Tibial artery (tissue), 4 donors: ENCODE results near the gene ERGIC2.

Experiments used
- DNase-seq, 2 donors: peaks; one replicate each; pipeline ENCODE4 v3.0.0-alpha.2; 2019
- H3K27ac ChIP-seq, 2 donors: fragments of 200-600 bp; sonication (generic) in 1 of 2; 1 replicate in 1 of 2; 2 replicates in 1 of 2; pipeline ENCODE4 v1.5.1; 2018 to 2019; ENCODE audit warnings: mild to moderate bottlenecking in 1 of 2
- H3K27me3 ChIP-seq, 2 donors: fragments of 200-600 bp; sonication (generic) in 1 of 2; one replicate each; pipeline versions ENCODE4 v1.5.1 to v1.6.0; 2016 to 2019
- H3K36me3 ChIP-seq, 3 donors: fragments of 200-600 bp; sonication (generic) in 2 of 3; one replicate each; pipeline ENCODE4 v1.5.1; 2016 to 2019; ENCODE audit warnings: mild to moderate bottlenecking in 2 of 3
- H3K4me1 ChIP-seq, 4 donors: fragments of 200-600 bp; sonication (generic) in 2 of 4; 1 replicate in 3 of 4; 2 replicates in 1 of 4; pipeline ENCODE4 v1.5.1; 2016 to 2019
- H3K4me3 ChIP-seq, 2 donors: fragments of 200-600 bp; sonication (generic) in 1 of 2; 1 replicate in 1 of 2; 2 replicates in 1 of 2; pipeline ENCODE4 v1.5.1; 2018 to 2019; ENCODE audit warnings: mild to moderate bottlenecking in 2 of 2
- H3K9me3 ChIP-seq, 3 donors: fragments of 200-600 bp; sonication (generic) in 1 of 3; one replicate each; pipeline ENCODE4 v1.5.1; 2016 to 2019
- intact Hi-C: fragments of 100-400 bp; cut with DNase I; formaldehyde crosslinking; loops from one replicate; pipeline ENCODE4 v1.15.0; 2023; ENCODE audit warnings: low total_unique reads
- TF ChIP-seq, protein P1 (sequence below), 2 experiments: fragments of 200-600 bp in 1 of 2; fragments of 450-650 bp in 1 of 2; IDR thresholded peaks; one replicate each; pipeline ENCODE4 v1.5.1; 2017 to 2019; ENCODE audit warnings: antibody characterized with exemption in 2 of 2, mild to moderate bottlenecking in 1 of 2, moderate library complexity in 1 of 2

The ERGIC2 gene

DNA sequence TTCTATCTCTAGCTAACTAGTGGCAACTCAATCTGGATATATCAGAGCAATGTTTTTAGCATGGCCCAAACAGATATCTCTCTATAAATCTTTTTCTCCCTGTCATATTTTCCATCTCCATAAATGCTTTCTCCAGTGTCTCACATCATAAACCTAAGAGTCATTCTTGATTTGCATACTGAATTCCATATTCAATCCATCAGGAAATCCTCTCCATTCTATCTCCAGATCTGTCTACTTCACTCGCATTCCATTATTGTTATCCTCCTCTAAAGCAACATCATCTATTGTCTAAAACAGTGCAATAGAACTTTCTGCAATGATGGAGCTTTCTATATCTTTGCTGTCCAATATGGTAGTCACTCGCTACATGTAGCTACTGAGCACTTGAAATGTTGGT, 45.5 kb upstream of the ERGIC2 start:
- H3K4me3 ChIP-seq: no peak overlapping the region
- no peaks in the 10 kb centered on the region for H3K36me3 ChIP-seq
- TF ChIP-seq, protein P1, sequence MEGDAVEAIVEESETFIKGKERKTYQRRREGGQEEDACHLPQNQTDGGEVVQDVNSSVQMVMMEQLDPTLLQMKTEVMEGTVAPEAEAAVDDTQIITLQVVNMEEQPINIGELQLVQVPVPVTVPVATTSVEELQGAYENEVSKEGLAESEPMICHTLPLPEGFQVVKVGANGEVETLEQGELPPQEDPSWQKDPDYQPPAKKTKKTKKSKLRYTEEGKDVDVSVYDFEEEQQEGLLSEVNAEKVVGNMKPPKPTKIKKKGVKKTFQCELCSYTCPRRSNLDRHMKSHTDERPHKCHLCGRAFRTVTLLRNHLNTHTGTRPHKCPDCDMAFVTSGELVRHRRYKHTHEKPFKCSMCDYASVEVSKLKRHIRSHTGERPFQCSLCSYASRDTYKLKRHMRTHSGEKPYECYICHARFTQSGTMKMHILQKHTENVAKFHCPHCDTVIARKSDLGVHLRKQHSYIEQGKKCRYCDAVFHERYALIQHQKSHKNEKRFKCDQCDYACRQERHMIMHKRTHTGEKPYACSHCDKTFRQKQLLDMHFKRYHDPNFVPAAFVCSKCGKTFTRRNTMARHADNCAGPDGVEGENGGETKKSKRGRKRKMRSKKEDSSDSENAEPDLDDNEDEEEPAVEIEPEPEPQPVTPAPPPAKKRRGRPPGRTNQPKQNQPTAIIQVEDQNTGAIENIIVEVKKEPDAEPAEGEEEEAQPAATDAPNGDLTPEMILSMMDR (IDR thresholded peaks at IDR 0.05): no peak
- no peaks in the 10 kb centered on the region for H3K27me3 ChIP-seq
- no peak overlapping the region for H3K27ac ChIP-seq
- no peaks in the 10 kb centered on the region for H3K4me1 ChIP-seq
- intact Hi-C loops: no loop called here
- no peaks in the 10 kb centered on the region for H3K9me3 ChIP-seq
- DNase-seq: no peak

DNA sequence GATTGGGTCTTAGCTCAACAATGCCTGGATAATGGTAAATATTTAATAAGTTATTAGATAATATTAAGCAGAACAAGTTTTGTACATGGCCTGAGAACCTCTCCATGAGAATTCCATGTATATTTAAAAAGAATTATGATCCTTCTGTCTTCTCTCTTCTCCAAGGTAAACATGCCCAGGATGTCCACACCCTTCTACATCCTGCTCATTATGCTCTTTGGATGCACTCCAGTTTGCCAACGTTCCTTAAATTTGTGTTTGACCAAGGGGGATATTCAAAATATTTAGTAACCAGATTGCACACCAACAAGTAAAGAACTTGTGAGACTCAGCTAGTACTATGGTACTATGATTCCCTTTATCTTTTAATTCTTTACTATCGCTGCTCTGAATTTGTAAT, 44.8 kb upstream of the ERGIC2 start:
- TF ChIP-seq, protein P1 (IDR thresholded peaks at IDR 0.05): no peak
- DNase-seq: no peak
- H3K4me3 ChIP-seq: no peak overlapping the region
- H3K27me3 ChIP-seq: no peaks in the 10 kb centered on the region
- no peaks in the 10 kb centered on the region for H3K4me1 ChIP-seq
- H3K36me3 ChIP-seq: no peaks in the 10 kb centered on the region
- no peaks in the 10 kb centered on the region for H3K9me3 ChIP-seq
- intact Hi-C loops: no loop called here
- no peak overlapping the region for H3K27ac ChIP-seq

DNA sequence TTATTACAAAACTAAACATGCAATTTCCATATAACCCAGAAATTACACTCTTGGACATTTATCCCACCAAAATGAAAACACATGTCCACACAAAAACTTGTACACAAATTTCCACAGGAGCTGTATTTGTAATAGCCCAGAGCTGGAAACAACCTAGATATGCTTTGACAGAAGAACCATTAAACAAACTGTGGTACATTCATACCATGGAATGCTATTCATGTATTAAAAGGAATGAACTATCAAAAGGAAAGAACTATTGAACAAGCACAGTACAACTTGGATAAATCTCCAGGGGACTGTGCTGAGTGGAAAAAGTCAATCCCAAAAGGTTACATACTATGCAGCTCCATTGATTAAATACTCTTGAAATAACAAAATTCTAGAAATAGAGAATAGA, 35.8 kb upstream of the ERGIC2 start:
- TF ChIP-seq, protein P1 (IDR thresholded peaks at IDR 0.05): no peak
- DNase-seq: no peak
- intact Hi-C loops: no loop called here
- Histone ChIP-seq H3K4me1 (no peaks in the 10 kb centered on the region), H3K9me3 (no peaks in the 10 kb centered on the region), H3K36me3 (no peaks in the 10 kb centered on the region), H3K27me3 (no peaks in the 10 kb centered on the region), H3K4me3 (no peak overlapping the region), H3K27ac (no peak overlapping the region)

DNA sequence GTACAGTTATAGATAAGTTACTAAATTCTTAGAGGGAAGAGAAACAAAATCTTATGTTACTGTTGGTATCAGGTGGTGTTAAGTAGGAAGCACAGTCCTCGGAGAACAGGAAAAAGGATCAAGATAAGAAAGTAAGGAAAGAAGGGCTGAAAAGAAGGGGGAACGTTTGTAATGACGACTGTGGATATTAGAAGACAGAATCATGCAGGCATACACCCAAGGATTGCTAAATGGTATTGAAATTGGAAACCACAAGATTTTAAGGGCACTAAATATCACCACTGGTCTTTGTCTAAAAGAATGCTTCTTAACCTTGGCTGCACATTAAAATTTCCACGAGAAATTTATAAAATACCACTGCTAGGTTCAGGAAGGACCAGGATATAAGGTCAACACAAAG, 34.1 kb upstream of the ERGIC2 start:
- no peaks in the 10 kb centered on the region for H3K27me3 ChIP-seq
- H3K4me1 ChIP-seq: no peaks in the 10 kb centered on the region
- no peak overlapping the region for H3K27ac ChIP-seq
- no peak for DNase-seq
- no peaks in the 10 kb centered on the region for H3K36me3 ChIP-seq
- no peaks in the 10 kb centered on the region for H3K9me3 ChIP-seq
- H3K4me3 ChIP-seq: no peak overlapping the region
- intact Hi-C loops: no loop called here
- TF ChIP-seq, protein P1 (IDR thresholded peaks at IDR 0.05): no peak

DNA sequence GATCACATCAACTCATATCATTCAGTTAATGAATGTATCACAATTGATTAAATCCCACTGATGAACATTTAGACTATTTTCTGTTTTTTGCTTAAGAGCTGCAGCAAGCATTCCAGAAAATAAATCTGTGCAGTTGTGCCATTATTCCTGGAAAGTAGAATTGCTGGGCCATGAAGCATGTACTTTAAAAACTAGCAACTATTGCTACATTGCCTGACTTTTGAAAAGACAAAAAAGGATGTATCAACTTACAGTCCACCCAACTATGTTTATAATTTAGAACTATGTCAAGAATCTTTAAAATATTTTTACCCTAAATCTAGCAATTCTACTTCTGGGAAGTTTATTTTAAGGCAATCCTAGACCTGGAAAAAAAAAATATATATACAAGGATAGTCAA, 33.4 kb upstream of the ERGIC2 start:
- H3K4me3 ChIP-seq: no peak overlapping the region
- H3K36me3 ChIP-seq: no peaks in the 10 kb centered on the region
- no peak for DNase-seq
- H3K9me3 ChIP-seq: no peaks in the 10 kb centered on the region
- no peaks in the 10 kb centered on the region for H3K4me1 ChIP-seq
- H3K27me3 ChIP-seq: no peaks in the 10 kb centered on the region
- intact Hi-C loops: no loop called here
- TF ChIP-seq, protein P1 (IDR thresholded peaks at IDR 0.05): no peak
- H3K27ac ChIP-seq: no peak overlapping the region

DNA sequence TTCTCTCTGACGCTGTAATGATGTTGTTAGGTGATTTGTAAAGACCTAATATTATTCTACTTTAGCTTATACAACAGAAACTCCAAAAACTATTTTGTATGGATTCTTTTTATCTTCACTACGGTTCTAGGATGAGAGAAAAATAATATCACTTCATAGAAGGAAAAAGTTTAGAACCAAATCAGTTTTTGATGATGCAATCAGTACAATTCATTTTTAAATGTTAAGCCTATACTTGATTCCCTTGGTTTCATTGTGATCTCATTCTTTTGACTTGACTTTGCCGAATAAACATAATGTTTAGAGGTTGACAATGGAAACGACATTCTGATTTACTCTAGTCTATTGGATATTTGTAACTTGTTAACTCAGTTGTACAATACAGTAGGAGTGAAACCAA, 24.6 kb upstream of the ERGIC2 start:
- intact Hi-C loops: no loop called here
- H3K4me1 ChIP-seq: no peaks in the 10 kb centered on the region
- TF ChIP-seq, protein P1 (IDR thresholded peaks at IDR 0.05): no peak
- H3K36me3 ChIP-seq: no peaks in the 10 kb centered on the region
- no peak for DNase-seq
- no peak overlapping the region for H3K4me3 ChIP-seq
- no peak overlapping the region for H3K27ac ChIP-seq
- H3K27me3 ChIP-seq: no peaks in the 10 kb centered on the region
- no peaks in the 10 kb centered on the region for H3K9me3 ChIP-seq
